ENCODE results near the gene DNAJA3. TPM values are rescaled to one million over a fixed set of nuclear protein-coding genes. Genes with fewer than 3 reads are reported as not detected.

Gene DNAJA3
- polyA plus RNA-seq, 2 donors, result 20.5 to 27.8 TPM

- Histone ChIP-seq H3K4me1 (ENCODE audit: control insufficient read depth in 2 of 2, insufficient read depth in 2 of 2, low read length in 1 of 2) (peaks cover 3 to 18% of the 10 kb centered on the region in 2 donors), H3K4me3 (ENCODE audit: low read depth in 1 of 2, low read length in 2 of 2) (no peak overlapping the region), H3K36me3 (ENCODE audit: control insufficient read depth in 2 of 2, insufficient read depth in 2 of 2, low read length in 1 of 2) (no peaks in the 10 kb centered on the region), H3K27ac (ENCODE audit: low read depth in 2 of 2, low read length in 1 of 2) (peak overlapping the region; percentile 34 to 58), H3K27me3 (ENCODE audit: control insufficient read depth in 1 of 2, insufficient read depth in 2 of 2, low read length in 2 of 2) (no peaks in the 10 kb centered on the region), H3K9me3 (ENCODE audit: control insufficient read depth in 2 of 2, insufficient read depth in 1 of 2, low read depth in 1 of 2, low read length in 1 of 2) (no peaks in the 10 kb centered on the region)
- WGBS, 2 donors, result 86 to 89% methylated on average over 4 of the region's 4 CpGs
Measured at GRCh38 chr16:4499196-4499555, 73.5 kb downstream of the DNAJA3 start.

DNA sequence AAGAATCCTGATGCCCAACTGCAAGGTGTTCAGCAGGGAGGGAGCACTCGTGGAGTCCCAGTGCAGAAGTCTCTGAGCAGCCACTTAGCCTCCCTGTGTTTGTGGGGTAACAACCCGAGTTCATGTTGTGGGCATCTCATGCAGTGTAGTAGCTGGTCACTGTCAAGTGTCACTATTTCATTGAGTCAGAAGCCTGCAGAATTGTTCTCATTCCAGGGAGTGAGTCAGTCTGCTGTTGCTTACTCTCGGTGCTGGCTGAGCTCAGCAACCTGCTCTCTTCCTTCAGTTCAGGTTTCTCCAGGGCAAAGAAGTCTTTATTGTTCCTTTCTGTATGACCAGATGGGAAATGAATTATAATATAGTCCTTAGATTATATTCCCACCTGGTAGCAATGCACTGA lies 74.6 kb downstream of the DNAJA3 start:
- Histone ChIP-seq H3K36me3 (ENCODE audit: control insufficient read depth in 2 of 2, insufficient read depth in 2 of 2, low read length in 1 of 2) (no peaks in the 10 kb centered on the region), H3K4me1 (ENCODE audit: control insufficient read depth in 2 of 2, insufficient read depth in 2 of 2, low read length in 1 of 2) (peaks cover 3 to 12% of the 10 kb centered on the region in 2 donors), H3K27me3 (ENCODE audit: control insufficient read depth in 1 of 2, insufficient read depth in 2 of 2, low read length in 2 of 2) (no peaks in the 10 kb centered on the region), H3K9me3 (ENCODE audit: control insufficient read depth in 2 of 2, insufficient read depth in 1 of 2, low read depth in 1 of 2, low read length in 1 of 2) (no peaks in the 10 kb centered on the region), H3K4me3 (ENCODE audit: low read depth in 1 of 2, low read length in 2 of 2) (no peak overlapping the region), H3K27ac (ENCODE audit: low read depth in 2 of 2, low read length in 1 of 2) (peak overlapping the region; percentile 78 to 87)
- WGBS, 2 donors, result 39 to 41% methylated on average over 3 of the region's 3 CpGs

DNA sequence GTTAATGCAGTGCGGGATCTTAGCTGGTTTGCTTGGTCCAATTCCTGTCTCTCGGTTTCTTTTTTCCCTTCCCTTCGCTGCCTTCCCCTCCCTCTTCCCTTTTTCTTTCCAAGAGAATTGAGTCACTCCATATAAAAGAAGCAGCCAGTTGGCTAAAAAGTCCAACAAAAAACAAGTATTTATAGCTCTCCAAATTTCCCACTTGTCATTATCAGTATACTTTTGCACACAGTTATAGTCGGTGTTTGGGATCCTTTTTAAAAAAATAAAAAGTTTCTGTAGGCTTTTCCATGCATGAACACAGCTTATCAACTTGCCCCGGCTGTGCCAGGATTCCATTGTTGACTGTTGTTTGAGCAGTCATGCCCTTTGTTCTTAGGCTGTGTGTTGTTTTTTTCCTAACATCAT lies 75.4 kb downstream of the DNAJA3 start:
- no peaks in the 10 kb centered on the region for H3K27me3 ChIP-seq (ENCODE audit: control insufficient read depth in 1 of 2, insufficient read depth in 2 of 2, low read length in 2 of 2)
- H3K4me3 ChIP-seq (ENCODE audit: low read depth in 1 of 2, low read length in 2 of 2), result no peak overlapping the region
- 18 to 27% methylated on average over 5 of the region's 5 CpGs for WGBS, 2 donors
- H3K27ac ChIP-seq (ENCODE audit: low read depth in 2 of 2, low read length in 1 of 2), result peak overlapping the region; percentile 78 to 87
- H3K36me3 ChIP-seq (ENCODE audit: control insufficient read depth in 2 of 2, insufficient read depth in 2 of 2, low read length in 1 of 2), result peaks cover 0 to under 1% of the 10 kb centered on the region in 2 donors
- H3K4me1 ChIP-seq (ENCODE audit: control insufficient read depth in 2 of 2, insufficient read depth in 2 of 2, low read length in 1 of 2), result peaks cover 3 to 15% of the 10 kb centered on the region in 2 donors
- no peaks in the 10 kb centered on the region for H3K9me3 ChIP-seq (ENCODE audit: control insufficient read depth in 2 of 2, insufficient read depth in 1 of 2, low read depth in 1 of 2, low read length in 1 of 2)

GRCh38 chr16:4505356-4506147 lies 79.9 kb downstream of the DNAJA3 start:
- Histone ChIP-seq H3K4me1 (ENCODE audit: control insufficient read depth in 2 of 2, insufficient read depth in 2 of 2, low read length in 1 of 2) (peaks cover 0 to 11% of the 10 kb centered on the region in 2 donors), H3K4me3 (ENCODE audit: low read depth in 1 of 2, low read length in 2 of 2) (peak overlapping the region in 1 of 2 donors; percentile 9), H3K36me3 (ENCODE audit: control insufficient read depth in 2 of 2, insufficient read depth in 2 of 2, low read length in 1 of 2) (peaks cover 19 to 32% of the 10 kb centered on the region in 2 donors), H3K27ac (ENCODE audit: low read depth in 2 of 2, low read length in 1 of 2) (peak overlapping the region; percentile 81 to 90), H3K27me3 (ENCODE audit: control insufficient read depth in 1 of 2, insufficient read depth in 2 of 2, low read length in 2 of 2) (no peaks in the 10 kb centered on the region), H3K9me3 (ENCODE audit: control insufficient read depth in 2 of 2, insufficient read depth in 1 of 2, low read depth in 1 of 2, low read length in 1 of 2) (no peaks in the 10 kb centered on the region)
- WGBS, 2 donors, result 65 to 68% methylated on average over 13 of the region's 13 CpGs

Other genes with a start within 250 kb of the DNAJA3 start
- gene SRL, start 183.8 kb upstream of the DNAJA3 start, polyA plus RNA-seq, result under 1 TPM; 0.16 to 0.22 TPM
- 1 to 10 TPM; 6.2 to 7.8 TPM for gene TFAP4, start 152.8 kb upstream of the DNAJA3 start, polyA plus RNA-seq
- 1 to 10 TPM; 1.2 to 1.6 TPM for gene GLIS2, start 109.8 kb upstream of the DNAJA3 start, polyA plus RNA-seq
- gene PAM16, start 74.5 kb upstream of the DNAJA3 start, polyA plus RNA-seq, result 10 to 100 TPM; 48.2 to 86.1 TPM
- gene VASN, start 54.0 kb upstream of the DNAJA3 start, polyA plus RNA-seq, result 10 to 100 TPM; 25.5 to 32.7 TPM
- gene CORO7, start 9.3 kb upstream of the DNAJA3 start, polyA plus RNA-seq, result 10 to 100 TPM; 11.6 to 12.8 TPM
- 10 to 100 TPM; 39.8 to 40.7 TPM for gene NMRAL1, start 48.8 kb downstream of the DNAJA3 start, polyA plus RNA-seq
- 10 to 100 TPM; 77.1 to 85.9 TPM for gene HMOX2, start 50.5 kb downstream of the DNAJA3 start, polyA plus RNA-seq
- 10 to 100 TPM; 12.0 to 12.1 TPM for gene CDIP1, start 112.9 kb downstream of the DNAJA3 start, polyA plus RNA-seq
- under 1 TPM; 0.04 to 0.08 TPM for gene C16orf96, start 130.5 kb downstream of the DNAJA3 start, polyA plus RNA-seq
- gene UBALD1, start 189.0 kb downstream of the DNAJA3 start, polyA plus RNA-seq, result 10 to 100 TPM; 18.6 to 34.7 TPM
- 10 to 100 TPM; 10.9 to 15.1 TPM for gene MGRN1, start 199.0 kb downstream of the DNAJA3 start, polyA plus RNA-seq